GM10266 (cell line): ENCODE results near the gene VPS16.

Experiments
- DNase-seq: peaks from one replicate; pipeline ENCODE4 v3.0.0; 2012; ENCODE audit errors: extremely low spot score
- TF ChIP-seq, protein P1 (sequence below): IDR thresholded peaks from 2 replicates; pipeline ENCODE4 v1.5.1; 2012; ENCODE audit warnings: mild to moderate bottlenecking, low read depth; ENCODE audit not compliant: control insufficient read depth, insufficient read depth; ENCODE audit errors: missing control alignments

VPS16 gene

DNA sequence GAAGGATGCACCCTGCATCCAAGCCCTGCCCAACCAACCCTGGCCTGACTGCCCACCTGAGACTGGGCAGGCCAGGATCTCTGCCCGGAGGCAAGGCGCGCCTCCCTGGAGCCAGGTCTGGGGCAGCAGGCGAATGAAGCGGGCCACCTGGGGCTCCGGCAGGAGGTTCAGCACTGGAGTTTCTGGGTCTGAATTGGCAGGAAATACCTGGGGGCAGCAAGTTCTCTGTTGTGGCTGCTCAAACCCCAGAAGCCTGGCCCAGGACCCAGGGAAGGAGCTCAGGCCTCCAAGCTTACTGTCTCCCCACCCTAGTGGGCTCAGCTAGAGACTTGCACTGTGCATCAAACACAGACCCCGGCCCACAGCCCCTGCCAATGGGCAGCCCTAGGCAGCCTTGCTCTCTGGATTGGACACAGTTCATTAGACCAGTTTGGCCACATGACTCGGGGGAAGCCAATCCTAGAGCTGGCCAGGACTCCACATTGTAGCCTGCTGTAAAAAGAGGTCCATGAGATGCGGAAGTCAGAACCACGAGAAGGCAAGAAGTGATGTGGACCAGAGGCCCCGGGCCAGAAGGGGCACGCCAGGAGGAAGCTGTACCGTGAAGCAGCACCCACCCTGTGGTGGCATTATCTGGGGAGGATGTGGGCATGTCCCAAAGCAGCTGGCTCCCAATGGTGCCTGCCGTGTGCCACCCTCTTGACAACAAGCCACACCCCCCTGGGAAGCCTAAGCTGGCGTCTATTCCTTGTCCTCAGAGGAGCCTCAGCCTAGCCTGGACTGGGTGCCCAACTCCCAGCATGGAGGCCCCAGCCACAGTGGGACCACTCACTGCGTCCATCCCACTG lies 43.2 kb upstream of the VPS16 start:
- TF ChIP-seq, protein P1, sequence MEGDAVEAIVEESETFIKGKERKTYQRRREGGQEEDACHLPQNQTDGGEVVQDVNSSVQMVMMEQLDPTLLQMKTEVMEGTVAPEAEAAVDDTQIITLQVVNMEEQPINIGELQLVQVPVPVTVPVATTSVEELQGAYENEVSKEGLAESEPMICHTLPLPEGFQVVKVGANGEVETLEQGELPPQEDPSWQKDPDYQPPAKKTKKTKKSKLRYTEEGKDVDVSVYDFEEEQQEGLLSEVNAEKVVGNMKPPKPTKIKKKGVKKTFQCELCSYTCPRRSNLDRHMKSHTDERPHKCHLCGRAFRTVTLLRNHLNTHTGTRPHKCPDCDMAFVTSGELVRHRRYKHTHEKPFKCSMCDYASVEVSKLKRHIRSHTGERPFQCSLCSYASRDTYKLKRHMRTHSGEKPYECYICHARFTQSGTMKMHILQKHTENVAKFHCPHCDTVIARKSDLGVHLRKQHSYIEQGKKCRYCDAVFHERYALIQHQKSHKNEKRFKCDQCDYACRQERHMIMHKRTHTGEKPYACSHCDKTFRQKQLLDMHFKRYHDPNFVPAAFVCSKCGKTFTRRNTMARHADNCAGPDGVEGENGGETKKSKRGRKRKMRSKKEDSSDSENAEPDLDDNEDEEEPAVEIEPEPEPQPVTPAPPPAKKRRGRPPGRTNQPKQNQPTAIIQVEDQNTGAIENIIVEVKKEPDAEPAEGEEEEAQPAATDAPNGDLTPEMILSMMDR, result no peak
- no peak for DNase-seq

DNA sequence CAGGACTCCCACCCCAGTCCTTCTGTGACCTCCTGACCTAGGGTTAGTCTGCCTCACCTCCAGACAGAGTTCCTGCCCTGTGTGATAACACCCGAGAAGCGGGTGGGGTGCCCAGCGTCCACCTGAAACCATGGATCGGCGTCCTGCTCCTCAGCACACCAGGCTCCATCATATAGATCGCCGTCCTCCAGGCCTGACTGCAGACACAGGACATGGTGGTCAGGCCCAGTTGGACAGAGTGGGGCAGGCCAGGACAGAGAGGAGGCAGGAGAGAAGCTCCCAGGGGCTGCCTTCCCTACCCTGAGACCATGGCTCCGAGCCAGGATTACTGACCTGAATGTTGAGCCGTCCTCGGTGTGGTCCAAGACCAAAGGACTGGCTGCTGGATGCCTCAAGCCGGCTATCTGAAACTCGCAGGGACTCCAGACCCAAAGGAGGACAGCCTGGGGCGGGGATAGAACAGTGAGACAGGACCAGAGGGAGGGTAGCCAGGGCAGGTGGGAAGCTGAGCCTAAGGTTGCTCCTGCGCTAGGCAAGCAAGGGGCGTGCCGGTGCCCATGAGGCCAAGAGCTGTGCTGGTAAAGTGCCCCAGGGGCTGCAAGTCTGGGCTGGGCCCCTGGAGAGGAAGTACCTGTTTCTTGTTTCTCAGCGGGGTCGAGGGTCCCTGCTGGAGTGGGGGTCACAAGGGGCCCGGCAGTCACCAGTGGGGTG lies 42.3 kb upstream of the VPS16 start:
- DNase-seq, result no peak
- TF ChIP-seq, protein P1, result no peak

DNA sequence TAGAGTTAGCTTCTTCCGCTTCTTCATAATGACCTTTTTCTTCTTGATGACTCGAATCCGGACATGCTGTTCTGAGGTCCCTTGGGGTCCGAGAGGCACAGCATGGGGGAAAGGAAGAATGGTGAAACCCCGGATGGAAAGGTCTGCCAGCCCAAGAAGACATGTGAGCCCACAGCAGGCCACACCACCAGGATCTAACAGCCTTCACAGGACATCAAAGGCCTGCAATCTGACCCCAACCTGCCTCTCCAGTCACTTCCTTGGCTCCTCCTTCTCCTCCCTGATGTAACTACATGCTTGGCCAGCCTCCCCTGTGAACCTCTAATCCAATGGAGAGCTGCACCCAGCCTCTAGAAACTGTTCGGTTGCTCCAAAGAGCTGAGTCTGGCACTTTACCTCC lies 41.7 kb upstream of the VPS16 start:
- DNase-seq, result no peak
- TF ChIP-seq, protein P1, result no peak

DNA sequence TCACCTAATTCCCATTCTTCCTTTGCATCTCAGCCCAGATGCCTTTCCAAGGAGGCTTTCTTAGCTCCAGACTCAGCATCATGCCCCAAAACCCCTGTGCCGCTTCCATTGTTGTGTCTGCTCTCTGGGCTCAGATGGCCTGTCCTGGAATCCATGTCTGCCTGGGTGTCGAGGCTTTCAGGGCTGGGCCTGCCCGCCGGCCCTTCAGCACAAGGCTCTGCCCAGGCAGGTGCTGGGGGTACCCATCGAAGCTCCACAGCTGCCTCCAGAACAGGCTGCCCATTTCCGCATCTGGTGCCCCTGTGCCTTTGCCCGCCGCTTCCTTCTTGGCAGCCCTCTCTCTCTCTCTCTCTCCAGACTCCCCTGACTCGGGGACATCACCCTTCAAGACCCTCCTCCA lies 41.3 kb upstream of the VPS16 start:
- TF ChIP-seq, protein P1, result no peak
- DNase-seq, result no peak

DNA sequence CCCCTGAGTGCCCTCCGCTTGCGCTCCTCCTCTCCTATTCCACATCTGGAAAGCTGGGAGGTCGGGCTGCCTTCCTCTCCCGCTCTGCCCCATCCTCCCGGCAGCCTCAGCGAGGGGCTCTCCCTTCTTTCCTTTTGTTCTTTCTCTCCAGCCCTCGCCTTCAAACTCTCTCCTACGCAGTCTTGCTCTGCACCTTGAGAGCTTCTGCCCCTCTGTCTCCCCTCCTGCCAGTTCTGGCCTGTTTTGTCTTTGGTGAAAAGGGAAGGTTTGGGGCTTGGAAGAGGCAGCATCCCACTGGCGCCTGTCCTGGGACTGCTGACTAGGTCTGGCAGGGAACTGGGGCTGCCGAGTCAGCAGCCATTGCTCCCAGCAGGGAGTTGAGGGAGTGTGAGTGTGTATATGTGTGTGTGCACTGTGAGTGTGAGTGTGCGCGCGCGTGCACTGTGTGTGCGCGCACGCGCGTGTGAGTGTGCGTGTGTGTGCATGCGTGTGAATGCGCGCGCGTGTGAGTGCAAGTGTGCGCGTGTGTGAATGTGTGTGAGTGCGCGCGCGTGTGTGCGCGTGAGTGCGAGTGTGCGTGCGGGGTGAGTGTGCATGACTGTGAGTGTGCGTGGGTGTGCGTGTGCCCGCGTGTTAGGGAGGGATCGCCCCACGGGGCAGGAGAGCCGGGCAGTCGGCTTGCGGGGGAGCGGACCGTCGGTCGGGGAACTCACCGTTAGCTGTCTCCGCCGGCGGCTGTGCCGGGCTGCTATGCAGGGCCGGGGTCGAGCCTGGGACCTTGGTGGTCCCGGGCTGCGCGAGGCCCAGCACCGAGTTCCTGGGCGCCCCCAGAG lies 40.6 kb upstream of the VPS16 start:
- DNase-seq, result no peak
- TF ChIP-seq, protein P1, result no peak

DNA sequence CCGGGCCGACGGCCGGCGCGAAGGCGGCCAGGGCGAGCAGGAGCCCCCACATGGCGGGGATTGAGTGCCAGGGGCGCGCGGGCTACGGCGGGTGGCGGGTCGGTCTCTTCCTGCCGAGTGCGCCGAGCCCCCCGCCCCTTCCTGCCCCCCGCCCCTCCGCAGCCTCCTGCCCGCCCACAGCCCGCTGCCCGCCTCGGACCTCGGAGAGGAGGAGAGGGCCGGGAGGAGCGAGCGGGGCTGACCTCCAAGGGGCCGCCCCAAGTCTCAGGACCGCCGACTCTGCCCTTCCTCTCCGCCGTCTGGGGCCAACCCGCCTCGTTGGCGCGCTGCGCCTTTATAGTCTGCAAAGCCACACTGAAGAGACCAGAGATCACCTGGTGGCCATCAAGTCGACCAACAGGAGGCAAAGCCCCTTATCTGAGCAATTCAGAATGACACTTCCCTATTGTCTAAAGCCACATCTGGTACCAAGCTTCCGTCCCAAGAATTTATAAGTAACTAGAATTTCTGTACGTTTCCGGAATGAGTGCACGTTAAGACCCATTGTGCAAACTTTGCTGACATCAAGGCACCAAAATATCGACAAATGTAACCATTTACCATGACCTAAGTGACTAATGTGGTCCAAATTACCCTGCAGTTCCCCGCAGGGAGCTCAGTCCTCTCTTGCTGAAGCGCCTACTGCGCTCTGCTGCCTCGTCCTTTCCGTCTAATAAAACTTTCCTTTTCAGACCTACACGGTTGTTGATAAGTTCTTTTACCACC lies 39.8 kb upstream of the VPS16 start, which contains the start of gene CPXM1:
CPXM1 (minus strand) TSS at position 107 of the 765 bp plus-strand sequence; CDS start at position 52, 55 bp downstream.
- TF ChIP-seq, protein P1, result no peak
- DNase-seq, result no peak
